ENCODE measurements around the gene PIK3IP1. TPM values are rescaled to one million over a fixed set of nuclear protein-coding genes. Genes with fewer than 3 reads are reported as not detected.

Gene PIK3IP1
- total and polyA plus RNA-seq, 2 of the 8 experiments (the other 6 are each of a cell fraction or from before 2014, with no cell fraction given) = 1.00 to 1.3 TPM

DNA sequence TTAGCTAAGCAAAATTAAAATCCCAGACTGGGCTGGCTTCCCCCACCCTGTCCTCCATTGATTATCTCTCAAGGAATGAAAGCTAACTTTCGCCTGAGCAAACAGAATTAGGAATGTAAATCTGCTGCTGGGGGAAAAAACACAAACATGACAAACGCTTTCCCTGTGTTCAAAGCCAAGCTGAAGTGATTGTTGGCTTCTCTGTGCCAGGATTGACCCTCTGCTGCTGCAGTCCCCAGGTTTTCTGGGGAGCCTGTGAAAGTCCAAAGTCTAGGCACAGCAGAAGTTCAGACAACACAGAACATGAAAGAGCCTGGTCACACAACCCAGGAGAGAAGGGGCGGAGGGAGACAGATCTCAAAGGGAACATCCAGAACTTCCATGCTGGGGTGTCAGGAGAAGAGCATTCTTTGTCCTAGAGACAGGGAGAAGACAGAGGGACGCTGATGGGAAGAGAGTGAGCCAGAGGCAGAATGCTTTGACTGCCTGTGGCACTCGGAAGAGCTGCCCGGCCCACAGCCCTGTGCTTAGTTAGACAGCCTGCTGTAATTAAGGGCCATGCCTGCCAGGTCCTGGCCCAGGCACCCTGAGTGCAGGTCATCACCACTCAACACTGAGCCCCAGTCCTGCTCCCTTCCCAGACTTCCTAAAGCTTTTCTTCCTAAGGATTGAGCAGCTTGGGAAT, 47.0 kb upstream of the PIK3IP1 start:
- POLR2A ChIA-PET (ENCODE audit: partially characterized antibody) = interaction anchor here (0.9 to 9.4 kb wide), 11 partner anchors 8 to 121 kb away, joined by 3 to 116 read pairs (median 6); partner anchors contain the start of gene PATZ1
- H3K4me3 ChIP-seq (ENCODE audit: extremely low read depth in 1 of 4, insufficient read depth in 2 of 4, low read depth in 3 of 4, low read length in 4 of 4) = no peak overlapping the region
- peaks cover 4 to 86% of the 10 kb centered on the region in 2 experiments; a peak in 3 of 4 replicates for H3K79me2 ChIP-seq (ENCODE audit: control insufficient read depth in 1 of 2, insufficient read depth in 2 of 2, low read length in 2 of 2)

More for the DNA sequence above, 47.0 kb upstream of the PIK3IP1 start:
- Histone ChIP-seq H3K23me2 (ENCODE audit: low read depth, low read length) (peaks cover 12% of the 10 kb centered on the region), H3K14ac (ENCODE audit: insufficient read length) (no peak overlapping the region), H2BK15ac (ENCODE audit: low read length) (no peak overlapping the region), H2BK120ac (replicated peaks; ENCODE audit: low read depth, low read length) (no peak overlapping the region), H3K27ac (ENCODE audit: low read depth, low read length) (peak overlapping the region; percentile 67; the same call in 1 of the 2 replicates), H2BK12ac (ENCODE audit: low read depth, low read length) (no peak overlapping the region), H3K4me2 (ENCODE audit: insufficient read depth in 1 of 2, low read depth in 2 of 2, low read length in 2 of 2) (no peak overlapping the region), H4K5ac (ENCODE audit: insufficient read length, low read depth, low read length) (no peak overlapping the region), H4K20me1 (replicated peaks in 1 of 2; ENCODE audit: control insufficient read depth in 1 of 2, insufficient read depth in 2 of 2, low read length in 2 of 2) (peaks cover 12 to 33% of the 10 kb centered on the region in 2 experiments), H2BK5ac (ENCODE audit: low read depth, low read length) (no peak overlapping the region), H4K91ac (replicated peaks; ENCODE audit: insufficient read length, low read length) (no peak overlapping the region), H3K27me3 (replicated peaks in 1 of 4; ENCODE audit: control insufficient read depth in 3 of 4, extremely low read depth in 1 of 4, insufficient read depth in 3 of 4, low read length in 3 of 4) (no peaks in the 10 kb centered on the region), H3K23ac (ENCODE audit: insufficient read length) (no peak overlapping the region), H3K4me1 (replicated peaks in 1 of 4; ENCODE audit: control insufficient read depth in 3 of 4, insufficient read depth in 4 of 4, low read length in 3 of 4) (peaks cover 0 to 40% (median 28%) of the 10 kb centered on the region in 4 experiments; a peak in 6 of 7 replicates), H2AFZ (ENCODE audit: low read length) (no peak overlapping the region), H2BK20ac (ENCODE audit: low read length) (no peak overlapping the region), H2AK5ac (ENCODE audit: low read depth, low read length) (no peak overlapping the region), H3K18ac (ENCODE audit: extremely low read depth, low read length) (no peak overlapping the region), H4K8ac (ENCODE audit: extremely low read depth, insufficient read depth, low read length) (0 out of 2 replicates have a peak overlapping the region, but pooled peaks have one; percentile 4), H3K79me1 (ENCODE audit: low read depth, low read length) (peaks cover 36% of the 10 kb centered on the region), H3K4ac (replicated peaks; ENCODE audit: insufficient read length, low read depth, low read length) (no peak overlapping the region), H3K9ac (replicated peaks in 1 of 4; ENCODE audit: extremely low read depth in 1 of 4, low read depth in 3 of 4, low read length in 3 of 4) (no peak overlapping the region), H3K56ac (replicated peaks; ENCODE audit: insufficient read length, low read depth, low read length) (no peak overlapping the region), H3K36me3 (ENCODE audit: control insufficient read depth in 2 of 4, insufficient read depth in 4 of 4, low read length in 3 of 4) (peaks cover 24 to 75% (median 40%) of the 10 kb centered on the region in 4 experiments), H3K9me3 (ENCODE audit: insufficient read depth in 2 of 2, low read depth in 1 of 2, low read length in 1 of 2) (no peaks in the 10 kb centered on the region)
- 92% methylated on average over 6 of the region's 6 CpGs; no CpG with 5 or more reads in 1 of the 2 experiments for WGBS, 2 experiments (ENCODE audit: extremely low coverage in 1 of 2, insufficient coverage in 1 of 2, insufficient read length in 1 of 2, insufficient replicate concordance in 2 of 2, low coverage in 1 of 2, low lambda C conversion rate in 2 of 2, missing lambda C conversion rate in 1 of 2)
- TF ChIP-seq POLR2AphosphoS5 (IDR thresholded peaks at IDR 0.05; ENCODE audit: low read depth, low read length) = peak; percentile 33
- no peak for TF ChIP-seq RNF2 (IDR thresholded peaks at IDR 0.05; ENCODE audit: borderline replicate concordance, low read depth, low read length, missing control alignments, poor library complexity, severe bottlenecking)
- no peak for DNase-seq (ENCODE audit: low read depth in 1 of 2, low spot score in 2 of 2)
- CTCF ChIA-PET (ENCODE audit: partially characterized antibody) = interaction anchor here (0.5 to 1.3 kb wide), 5 partner anchors 26 to 424 kb away, joined by 3 to 6 read pairs (median 3); no protein-coding TSS in a partner anchor
- no peak for FAIRE-seq
